IMR-90 (cell line): Measurements from ENCODE around the gene NUDT3. TPM values are rescaled to one million over a fixed set of nuclear protein-coding genes. Genes with fewer than 3 reads are reported as not detected.

Experiments
- ATAC-seq: fragments of 200-7000 bp; cut with Tn5 transposase; 2 replicates; pipeline ENCODE4 v1.9.1; 2020; ENCODE audit warnings: low read depth, mild to moderate bottlenecking, moderate library complexity
- BruUV-seq: library from RNA; stranded (reverse); fragments of 400-500 nt; replicated peaks from 2 replicates; lab custom pipeline; 2021; lab: Mats Ljungman, UMichigan
- CTCF ChIA-PET: fragments of 300-600 bp; formaldehyde crosslinking; extraction: SDS; loops from one replicate; lab custom pipeline; 2021; ENCODE audit warnings: antibody characterized with exemption; lab: Yijun Ruan, JAX
- POLR2A ChIA-PET: fragments of 300-600 bp; sonication (Branson Sonifier 250); formaldehyde crosslinking; loops from one replicate; lab custom pipeline; 2022; ENCODE audit warnings: antibody characterized with exemption; ENCODE audit not compliant: unreplicated experiment; lab: Charles Lee
- DNase-seq: peaks from one replicate; pipeline ENCODE4 v3.0.0; 2013
- H2AFZ ChIP-seq: replicated peaks from 2 replicates; pipeline ENCODE3; 2013; ENCODE audit warnings: low read length, mild to moderate bottlenecking; ENCODE audit not compliant: poor library complexity
- H2AK5ac ChIP-seq: 2 replicates; pipeline ENCODE4 v1.6.1; 2013; ENCODE audit warnings: low read depth, low read length, inconsistent platforms
- H2AK9ac ChIP-seq: replicated peaks from 2 replicates; pipeline ENCODE3; 2013; ENCODE audit warnings: mild to moderate bottlenecking, low read depth, low read length, moderate library complexity; ENCODE audit not compliant: poor library complexity
- H2BK120ac ChIP-seq: 2 replicates; pipeline ENCODE4 v1.6.1; 2013; ENCODE audit warnings: low read depth, low read length, inconsistent platforms
- H2BK15ac ChIP-seq: 3 replicates; pipeline ENCODE4 v1.6.1; 2013; ENCODE audit warnings: low read depth, low read length, inconsistent platforms
- H2BK20ac ChIP-seq: 2 replicates; pipeline ENCODE4 v1.6.1; 2013; ENCODE audit warnings: low read depth, mild to moderate bottlenecking, inconsistent platforms, low read length, moderate library complexity
- H2BK5ac ChIP-seq: 2 replicates; pipeline ENCODE4 v1.6.1; 2013; ENCODE audit warnings: mild to moderate bottlenecking, low read depth, low read length, inconsistent platforms; ENCODE audit not compliant: poor library complexity, severe bottlenecking
- H3K14ac ChIP-seq: replicated peaks from 2 replicates; pipeline ENCODE4 v1.6.1; 2013; ENCODE audit warnings: low read depth, low read length, inconsistent platforms
- H3K18ac ChIP-seq: 2 replicates; pipeline ENCODE4 v1.6.1; 2013; ENCODE audit warnings: low read depth, low read length, control low read depth
- H3K23ac ChIP-seq: 2 replicates; pipeline ENCODE4 v1.6.1; 2013; ENCODE audit warnings: low read depth, low read length, inconsistent platforms
- H3K27ac ChIP-seq: 2 replicates; pipeline ENCODE4 v1.5.1; 2013; ENCODE audit warnings: mild to moderate bottlenecking, control low read depth, low read length; ENCODE audit not compliant: insufficient read depth
- H3K27me3 ChIP-seq: 2 replicates; pipeline ENCODE4 v1.6.1; 2013; ENCODE audit warnings: low read length; ENCODE audit not compliant: control insufficient read depth, insufficient read depth
- H3K36me3 ChIP-seq: 2 replicates; pipeline ENCODE4 v1.6.1; 2013; ENCODE audit warnings: low read length, mixed read lengths; ENCODE audit not compliant: control insufficient read depth, insufficient read depth
- H3K4ac ChIP-seq: 2 replicates; pipeline ENCODE4 v1.6.1; 2013; ENCODE audit warnings: low read depth, low read length, inconsistent platforms
- H3K4me1 ChIP-seq: 2 replicates; pipeline ENCODE4 v1.6.1; 2013; ENCODE audit warnings: low read length, mixed read lengths; ENCODE audit not compliant: control insufficient read depth, insufficient read depth
- H3K4me2 ChIP-seq: 2 replicates; pipeline ENCODE4 v1.6.1; 2013; ENCODE audit warnings: low read depth, mild to moderate bottlenecking, control low read depth, low read length, moderate library complexity
- H3K4me3 ChIP-seq: 2 replicates; pipeline ENCODE4 v1.5.1; 2013; ENCODE audit warnings: low read depth, mild to moderate bottlenecking, control low read depth, low read length, moderate library complexity; ENCODE audit not compliant: insufficient read depth
- H3K56ac ChIP-seq: 2 replicates; pipeline ENCODE4 v1.6.1; 2013; ENCODE audit warnings: low read length, inconsistent platforms; ENCODE audit not compliant: insufficient read depth; ENCODE audit errors: extremely low read depth
- H3K79me1 ChIP-seq, 2 experiments: 2 replicates each; pipeline ENCODE4 v1.6.1; 2013; ENCODE audit warnings: low read length in 2 of 2, inconsistent platforms in 1 of 2, low read depth in 1 of 2
- H3K9ac ChIP-seq: 2 replicates; pipeline ENCODE4 v1.6.1; 2013; ENCODE audit warnings: low read depth, low read length, control low read depth
- H3K9me1 ChIP-seq: 2 replicates; pipeline ENCODE4 v1.6.1; 2013; ENCODE audit warnings: low read length, inconsistent platforms; ENCODE audit not compliant: insufficient read depth
- H3K9me3 ChIP-seq: 2 replicates; pipeline ENCODE4 v1.6.1; 2013; ENCODE audit warnings: low read length; ENCODE audit not compliant: control insufficient read depth, insufficient read depth
- H4K20me1 ChIP-seq: 2 replicates; pipeline ENCODE4 v1.6.1; 2013; ENCODE audit warnings: low read length, inconsistent platforms; ENCODE audit not compliant: insufficient read depth
- H4K5ac ChIP-seq: 2 replicates; pipeline ENCODE4 v1.6.1; 2013; ENCODE audit warnings: mild to moderate bottlenecking, low read depth, low read length, control low read depth
- H4K8ac ChIP-seq, 2 experiments: 2 replicates each; pipeline ENCODE4 v1.6.1; 2013; ENCODE audit warnings: low read depth in 2 of 2, low read length in 2 of 2, control low read depth in 1 of 2, inconsistent platforms in 1 of 2
- H4K91ac ChIP-seq: 2 replicates; pipeline ENCODE4 v1.6.1; 2013; ENCODE audit warnings: low read depth, low read length, inconsistent platforms; ENCODE audit not compliant: insufficient read depth
- CHD1 ChIP-seq: IDR thresholded peaks from 2 replicates; pipeline ENCODE4 v1.6.1; 2012; ENCODE audit warnings: low read depth, low read length, improper control_type of control experiment
- CTCF ChIP-seq: conservative IDR thresholded peaks from 2 replicates; pipeline ENCODE4 v1.5.1; 2012; ENCODE audit warnings: mild to moderate bottlenecking, low read depth, low read length, improper control_type of control experiment
- NFE2L2 ChIP-seq: fragments of 150-350 bp; IDR thresholded peaks from 2 replicates; pipeline ENCODE4 v1.6.1; 2016; ENCODE audit warnings: low read depth, mild to moderate bottlenecking, low read length
- RCOR1 ChIP-seq: IDR thresholded peaks from 2 replicates; pipeline ENCODE4 v1.6.1; 2012; ENCODE audit warnings: mild to moderate bottlenecking, low read length, improper control_type of control experiment; ENCODE audit not compliant: insufficient replicate concordance
- USF2 ChIP-seq: fragments of 150-350 bp; IDR thresholded peaks from 2 replicates; pipeline ENCODE4 v1.6.1; 2017; ENCODE audit warnings: mild to moderate bottlenecking, antibody characterized with exemption, low read length, low read depth
- WGBS, 2 experiments: methylation state at CpG; one replicate each; pipeline versions ENCODE4 v1.1.5 to v1.1.7; 2013; ENCODE audit warnings: missing lambda C conversion rate in 2 of 2; ENCODE audit not compliant: insufficient read length in 1 of 2; ENCODE audit errors: extremely low coverage in 2 of 2; 5-methylcytosine and 5-hydroxymethylcytosine counted together
- dilution Hi-C: fragments of 300-500 bp; cut with HindIII; formaldehyde crosslinking; loops from one replicate; pipeline ENCODE4 v1.14.3; 2018; ENCODE audit warnings: low sequenced_read_pairs; ENCODE audit not compliant: unreplicated experiment
- in situ Hi-C: fragments of 300-500 bp; cut with MboI; formaldehyde crosslinking; loops from 3 replicates; pipeline ENCODE4 v1.14.3; 2019; ENCODE audit warnings: low sequenced_read_pairs, inconsistent platforms, mixed read lengths
- intact Hi-C: fragments of 100-400 bp; cut with micrococcal nuclease; formaldehyde crosslinking; loops from 2 replicates; pipeline ENCODE4 v1.10.0; 2022
- polyA plus RNA-seq, 3 experiments: library from polyadenylated mRNA; depleted of rRNA; stranded (reverse); fragments of >200 nt; gene quantifications; 2 replicates each; pipeline ENCODE4 v1.2.3, GENCODE V29; 2012; ENCODE audit warnings: low replicate concordance in 1 of 3
- total RNA-seq: library from RNA; depleted of rRNA; stranded (reverse); fragments of >200 nt; gene quantifications from 2 replicates; pipeline ENCODE4 v1.2.3, GENCODE V29; 2012
- TF ChIP-seq, protein P1 (sequence below): fragments of 150-350 bp; IDR thresholded peaks from 2 replicates; pipeline ENCODE4 v1.6.1; 2016; ENCODE audit warnings: low read depth, mild to moderate bottlenecking, low read length, moderate library complexity, borderline replicate concordance

Gene NUDT3
- total and polyA plus RNA-seq, 2 of the 4 experiments (the other 2 are of a cell fraction): 10.1 to 17.2 TPM

GRCh38 chr6:34373511-34373910 is 19.0 kb downstream of the NUDT3 start:
- H3K9ac ChIP-seq: no peak overlapping the region
- H4K8ac ChIP-seq: no peak overlapping the region
- no peak overlapping the region for H3K4ac ChIP-seq
- H3K27me3 ChIP-seq: no peaks in the 10 kb centered on the region
- H4K91ac ChIP-seq: no peak overlapping the region
- peaks cover 42 to 78% of the 10 kb centered on the region in 2 experiments for H3K79me1 ChIP-seq
- in situ Hi-C loops (no loop called here), dilution Hi-C loops (no loop called here), intact Hi-C loops (no loop called here)
- no peak overlapping the region for H2BK5ac ChIP-seq
- no peak overlapping the region for H2BK20ac ChIP-seq
- no peak overlapping the region for H3K4me2 ChIP-seq
- no peak overlapping the region for H3K56ac ChIP-seq
- H2BK120ac ChIP-seq: no peak overlapping the region
- H3K36me3 ChIP-seq: 0 out of 2 replicates have a peak, but pooled peaks cover 2% of the 10 kb centered on the region
- H3K14ac ChIP-seq: no peak overlapping the region
- peaks cover 14% of the 10 kb centered on the region for H3K9me1 ChIP-seq
- no peak for DNase-seq
- H3K4me3 ChIP-seq: no peak overlapping the region
- WGBS, 2 experiments: no CpG with 5 or more reads among the region's 5 CpGs
- no peak overlapping the region for H3K18ac ChIP-seq
- no TSS peak for BruUV-seq
- no peak overlapping the region for H2AK5ac ChIP-seq
- no peak overlapping the region for H2AFZ ChIP-seq
- no peak overlapping the region for H4K5ac ChIP-seq
- no peak for ATAC-seq
- no peak overlapping the region for H2BK15ac ChIP-seq
- no peak overlapping the region for H3K23ac ChIP-seq
- peaks cover 3% of the 10 kb centered on the region for H3K4me1 ChIP-seq
- CTCF ChIA-PET: no interaction called here
- peaks cover 58% of the 10 kb centered on the region for H4K20me1 ChIP-seq
- no peaks in the 10 kb centered on the region for H3K9me3 ChIP-seq
- H3K27ac ChIP-seq: no peak overlapping the region
- TF ChIP-seq USF2 (no peak), NFE2L2 (no peak), RCOR1 (no peak), CTCF (no peak), CHD1 (no peak)
- TF ChIP-seq, protein P1, sequence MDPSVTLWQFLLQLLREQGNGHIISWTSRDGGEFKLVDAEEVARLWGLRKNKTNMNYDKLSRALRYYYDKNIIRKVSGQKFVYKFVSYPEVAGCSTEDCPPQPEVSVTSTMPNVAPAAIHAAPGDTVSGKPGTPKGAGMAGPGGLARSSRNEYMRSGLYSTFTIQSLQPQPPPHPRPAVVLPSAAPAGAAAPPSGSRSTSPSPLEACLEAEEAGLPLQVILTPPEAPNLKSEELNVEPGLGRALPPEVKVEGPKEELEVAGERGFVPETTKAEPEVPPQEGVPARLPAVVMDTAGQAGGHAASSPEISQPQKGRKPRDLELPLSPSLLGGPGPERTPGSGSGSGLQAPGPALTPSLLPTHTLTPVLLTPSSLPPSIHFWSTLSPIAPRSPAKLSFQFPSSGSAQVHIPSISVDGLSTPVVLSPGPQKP: no peak
- POLR2A ChIA-PET: no interaction called here
- no peak overlapping the region for H2AK9ac ChIP-seq
